SK-N-SH (cell line): ENCODE results near the gene LARGE1. TPM values are rescaled to one million over a fixed set of nuclear protein-coding genes. Genes with fewer than 3 reads are reported as not detected.

Experiments used
- CTCF ChIA-PET: fragments of 300-600, 350-600 bp; formaldehyde crosslinking; extraction: SDS; loops from one replicate; lab custom pipeline; 2021; lab: Yijun Ruan, JAX
- POLR2A ChIA-PET: fragments of 350-600 bp; sonication (Branson Sonifier 250); formaldehyde crosslinking; extraction: SDS; loops from one replicate; lab custom pipeline; 2020; ENCODE audit warnings: antibody characterized with exemption, inconsistent platforms; lab: Yijun Ruan, JAX
- DNase-seq: peaks from one replicate; pipeline ENCODE4 v3.0.0; 2012
- H2AFZ ChIP-seq: fragments of 200-600 bp; sonication (generic); 2 replicates; pipeline ENCODE4 v1.8.1; 2016; ENCODE audit warnings: antibody characterized with exemption, mild to moderate bottlenecking, low read depth
- H3F3A ChIP-seq: fragments of 200-600 bp; sonication (generic); replicated peaks from 2 replicates; pipeline ENCODE3; 2016; ENCODE audit warnings: antibody characterized with exemption, mild to moderate bottlenecking; ENCODE audit not compliant: insufficient read depth
- H3K27ac ChIP-seq, 2 experiments: fragments of 200-500 bp in 1 of 2; fragments of 200-600 bp in 1 of 2; sonication (Bioruptor generic) in 1 of 2; sonication (generic), shearing (Covaris generic) in 1 of 2; 2 replicates each; pipeline versions ENCODE4 v1.5.1 to v1.6.1; 2014 to 2016; ENCODE audit warnings: low read depth in 2 of 2, inconsistent platforms in 1 of 2, low read length in 1 of 2, mild to moderate bottlenecking in 1 of 2, mixed read lengths in 1 of 2
- H3K27me3 ChIP-seq: fragments of 200-600 bp; sonication (generic), shearing (Covaris generic); 2 replicates; pipeline ENCODE4 v1.6.1; 2016; ENCODE audit warnings: mixed run types; ENCODE audit not compliant: insufficient read depth
- H3K36me3 ChIP-seq, 2 experiments: fragments of 200-500 bp in 1 of 2; fragments of 200-600 bp in 1 of 2; sonication (Bioruptor generic) in 1 of 2; sonication (generic) in 1 of 2; replicated peaks in 1 of 2; 2 replicates each; pipeline versions ENCODE3 to v1.5.1; 2014 to 2016; ENCODE audit warnings: low read length in 1 of 2, mild to moderate bottlenecking in 1 of 2; ENCODE audit not compliant: insufficient read depth in 2 of 2, control insufficient read depth in 1 of 2
- H3K4me1 ChIP-seq, 2 experiments: fragments of 200-500 bp in 1 of 2; fragments of 200-600 bp in 1 of 2; sonication (Bioruptor generic) in 1 of 2; sonication (generic), shearing (Covaris generic) in 1 of 2; 2 replicates each; pipeline versions ENCODE4 v1.5.1 to v1.6.1; 2014 to 2016; ENCODE audit warnings: low read depth in 1 of 2, low read length in 1 of 2, mixed run types in 1 of 2; ENCODE audit not compliant: insufficient read depth in 2 of 2, control insufficient read depth in 1 of 2
- H3K4me2 ChIP-seq: fragments of 200-600 bp; sonication (generic), shearing (Covaris generic); 2 replicates; pipeline ENCODE4 v1.6.1; 2017; ENCODE audit warnings: mixed run types
- H3K4me3 ChIP-seq, 2 experiments: fragments of 200-500 bp in 1 of 2; fragments of 200-600 bp in 1 of 2; sonication (Bioruptor generic) in 1 of 2; sonication (generic), shearing (Covaris generic) in 1 of 2; 2 replicates each; pipeline versions ENCODE4 v1.5.1 to v1.8.1; 2014 to 2016; ENCODE audit warnings: low read depth in 2 of 2, inconsistent platforms in 1 of 2, low read length in 1 of 2, mild to moderate bottlenecking in 1 of 2, mixed read lengths in 1 of 2, moderate library complexity in 1 of 2
- H3K79me2 ChIP-seq: fragments of 200-600 bp; sonication (generic); 2 replicates; pipeline ENCODE4 v1.8.1; 2017; ENCODE audit warnings: mild to moderate bottlenecking; ENCODE audit not compliant: insufficient read depth
- H3K9ac ChIP-seq: fragments of 200-600 bp; sonication (generic); 2 replicates; pipeline ENCODE4 v1.6.1; 2017; ENCODE audit warnings: mixed run types
- H3K9me2 ChIP-seq: fragments of 200-600 bp; sonication (generic); 2 replicates; pipeline ENCODE4 v1.6.1; 2017; ENCODE audit warnings: mixed run types
- H3K9me3 ChIP-seq: fragments of 200-600 bp; sonication (generic); 2 replicates; pipeline ENCODE4 v1.6.1; 2017; ENCODE audit warnings: mixed run types, mild to moderate bottlenecking, moderate library complexity
- H4K20me1 ChIP-seq: fragments of 200-600 bp; sonication (generic); 2 replicates; pipeline ENCODE4 v1.6.1; 2017; ENCODE audit warnings: mild to moderate bottlenecking, mixed run types; ENCODE audit not compliant: insufficient read depth
- FOSL2 ChIP-seq: IDR thresholded peaks from 2 replicates; pipeline ENCODE4 v1.4.0; 2012; ENCODE audit warnings: low read depth, mild to moderate bottlenecking, moderate library complexity, borderline replicate concordance
- FOXJ3 ChIP-seq: sonication (generic); formaldehyde crosslinking; IDR thresholded peaks from 2 replicates; pipeline ENCODE4 v1.5.1; 2020; ENCODE audit warnings: mild to moderate bottlenecking, missing genetic modification reagents
- GABPA ChIP-seq: IDR thresholded peaks from 2 replicates; pipeline ENCODE4 v1.4.0; 2012; ENCODE audit warnings: low read depth, mild to moderate bottlenecking
- MEF2A ChIP-seq: IDR thresholded peaks from 2 replicates; pipeline ENCODE4 v1.4.0; 2012; ENCODE audit warnings: low read depth, borderline replicate concordance
- NFIC ChIP-seq: IDR thresholded peaks from 2 replicates; pipeline ENCODE4 v1.4.0; 2012; ENCODE audit warnings: borderline replicate concordance
- NRF1 ChIP-seq: IDR thresholded peaks from 2 replicates; pipeline ENCODE4 v1.6.1; 2012; ENCODE audit warnings: low read depth, mild to moderate bottlenecking, low read length
- PBX3 ChIP-seq: IDR thresholded peaks from 2 replicates; pipeline ENCODE4; 2012
- RAD21 ChIP-seq: IDR thresholded peaks from 2 replicates; pipeline ENCODE4 v1.6.1; 2012; ENCODE audit warnings: mild to moderate bottlenecking, low read length
- RFX5 ChIP-seq: IDR thresholded peaks from 2 replicates; pipeline ENCODE4 v1.6.1; 2012; ENCODE audit warnings: mild to moderate bottlenecking, improper control_type of control experiment, low read length
- SMC3 ChIP-seq: IDR thresholded peaks from 2 replicates; pipeline ENCODE4 v1.6.1; 2012; ENCODE audit warnings: low read depth, low read length, improper control_type of control experiment
- TAF1 ChIP-seq: IDR thresholded peaks from 2 replicates; pipeline ENCODE4 v1.6.1; 2012; ENCODE audit warnings: low read depth, mild to moderate bottlenecking, low read length, moderate library complexity, borderline replicate concordance
- TCF12 ChIP-seq: IDR thresholded peaks from 2 replicates; pipeline ENCODE4 v1.4.0; 2012
- TEAD4 ChIP-seq: IDR thresholded peaks from 2 replicates; pipeline ENCODE4 v1.4.0; 2012; ENCODE audit warnings: mild to moderate bottlenecking, borderline replicate concordance; ENCODE audit not compliant: insufficient read depth
- USF1 ChIP-seq: IDR thresholded peaks from 2 replicates; pipeline ENCODE4 v1.4.0; 2012; ENCODE audit warnings: low read depth, borderline replicate concordance
- YY1 ChIP-seq: IDR thresholded peaks from 2 replicates; pipeline ENCODE4 v1.4.0; 2012; ENCODE audit warnings: low read depth, mild to moderate bottlenecking
- WGBS: methylation state at CpG from one replicate; pipeline ENCODE4 v1.1.6; 2017; ENCODE audit warnings: low lambda C conversion rate; 5-methylcytosine and 5-hydroxymethylcytosine counted together
- polyA plus RNA-seq, 3 experiments: library from polyadenylated mRNA; depleted of rRNA; stranded (reverse); fragments of >200 nt; gene quantifications; 2 replicates each; pipeline ENCODE4 v1.2.3, GENCODE V29; 2012

The LARGE1 gene
- polyA plus RNA-seq, 1 of the 3 experiments (the other 2 are of a cell fraction) = 1.1 TPM

- Histone ChIP-seq H3K4me1 (no peaks in the 10 kb centered on the region; a peak in 1 of 4 replicates), H4K20me1 (no peaks in the 10 kb centered on the region), H3K4me3 (no peak overlapping the region), H3F3A (no peaks in the 10 kb centered on the region), H3K27ac (no peak overlapping the region), H3K79me2 (no peaks in the 10 kb centered on the region), H3K9ac (no peak overlapping the region), H3K9me2 (no peaks in the 10 kb centered on the region), H3K27me3 (no peaks in the 10 kb centered on the region), H3K36me3 (no peaks in the 10 kb centered on the region), H3K9me3 (no peaks in the 10 kb centered on the region), H2AFZ (no peak overlapping the region), H3K4me2 (no peak overlapping the region)
- ChIA-PET POLR2A (no interaction called here), CTCF (interaction anchor here (1.2 to 1.7 kb wide), 2 partner anchors 32 to 272 kb away, joined by 4 read pairs; no protein-coding TSS in a partner anchor)
- 14% methylated on average over 2 of the region's 2 CpGs for WGBS
- no peak for DNase-seq
- no peak for TF ChIP-seq FOXJ3
- TF ChIP-seq RAD21 = no peak
- TF ChIP-seq NFIC = no peak
- no peak for TF ChIP-seq USF1
Measured at GRCh38 chr22:33247758-33248157, 672.5 kb downstream of the LARGE1 start.

GRCh38 chr22:33242078-33242477 lies 678.2 kb downstream of the LARGE1 start:
- no peak overlapping the region for H2AFZ ChIP-seq
- no peaks in the 10 kb centered on the region for H3K79me2 ChIP-seq
- H3F3A ChIP-seq = no peaks in the 10 kb centered on the region
- H3K9me2 ChIP-seq = no peaks in the 10 kb centered on the region
- ChIA-PET CTCF (no interaction called here), POLR2A (no interaction called here)
- H3K27me3 ChIP-seq = no peaks in the 10 kb centered on the region
- no peaks in the 10 kb centered on the region for H3K4me1 ChIP-seq
- H3K4me2 ChIP-seq = no peak overlapping the region
- DNase-seq = no peak
- H3K4me3 ChIP-seq = no peak overlapping the region
- H3K9ac ChIP-seq = no peak overlapping the region
- H4K20me1 ChIP-seq = no peaks in the 10 kb centered on the region
- no peaks in the 10 kb centered on the region for H3K9me3 ChIP-seq
- no peak overlapping the region for H3K27ac ChIP-seq
- no peak for TF ChIP-seq SMC3
- no peak for TF ChIP-seq TCF12
- TF ChIP-seq MEF2A = no peak
- TF ChIP-seq TAF1 = no peak
- no peak for TF ChIP-seq FOSL2
- TF ChIP-seq, all 33 proteins: peak for 0
- H3K36me3 ChIP-seq = no peaks in the 10 kb centered on the region

- Histone ChIP-seq H2AFZ (no peak overlapping the region), H3K9ac (no peak overlapping the region), H3K4me3 (no peak overlapping the region), H3K4me1 (no peaks in the 10 kb centered on the region), H3F3A (no peaks in the 10 kb centered on the region), H4K20me1 (no peaks in the 10 kb centered on the region), H3K9me3 (no peaks in the 10 kb centered on the region), H3K79me2 (no peaks in the 10 kb centered on the region), H3K36me3 (no peaks in the 10 kb centered on the region), H3K27me3 (no peaks in the 10 kb centered on the region), H3K4me2 (no peak overlapping the region), H3K9me2 (no peaks in the 10 kb centered on the region), H3K27ac (no peak overlapping the region)
- DNase-seq = no peak
- 33% methylated on average over 3 of the region's 3 CpGs for WGBS
- POLR2A ChIA-PET = interaction anchor here (1.1 kb wide), 1 partner anchor 23 kb away, joined by 3 read pairs; no protein-coding TSS in a partner anchor
- no peak for TF ChIP-seq TAF1
- no peak for TF ChIP-seq RFX5
- no peak for TF ChIP-seq RAD21
- TF ChIP-seq PBX3 = no peak
- no peak for TF ChIP-seq TEAD4
- TF ChIP-seq GABPA = no peak
- no peak for TF ChIP-seq YY1
- no peak for TF ChIP-seq NRF1
- CTCF ChIA-PET = no interaction called here
Measured at GRCh38 chr22:33240888-33241475, 679.3 kb downstream of the LARGE1 start.
